ENCODE measurements around the gene LETMD1.

DNA sequence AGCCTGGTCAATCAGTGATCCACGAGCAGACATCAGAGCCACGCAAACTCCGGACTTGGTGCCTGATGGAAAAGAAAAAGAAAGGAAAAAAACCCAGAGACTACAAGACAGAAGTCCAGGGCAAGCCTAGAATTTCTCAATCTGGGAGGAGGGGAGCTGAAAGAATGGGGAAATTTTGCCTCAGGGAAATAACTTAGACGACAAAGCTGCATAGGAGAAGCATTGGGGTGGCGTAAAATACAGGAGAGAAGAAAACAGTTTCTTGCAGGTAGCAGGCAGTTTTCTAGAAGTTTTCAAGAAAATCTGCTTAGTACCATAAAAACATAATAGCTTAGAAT, 19.3 kb upstream of the LETMD1 start:
- TF ChIP-seq, protein P1, sequence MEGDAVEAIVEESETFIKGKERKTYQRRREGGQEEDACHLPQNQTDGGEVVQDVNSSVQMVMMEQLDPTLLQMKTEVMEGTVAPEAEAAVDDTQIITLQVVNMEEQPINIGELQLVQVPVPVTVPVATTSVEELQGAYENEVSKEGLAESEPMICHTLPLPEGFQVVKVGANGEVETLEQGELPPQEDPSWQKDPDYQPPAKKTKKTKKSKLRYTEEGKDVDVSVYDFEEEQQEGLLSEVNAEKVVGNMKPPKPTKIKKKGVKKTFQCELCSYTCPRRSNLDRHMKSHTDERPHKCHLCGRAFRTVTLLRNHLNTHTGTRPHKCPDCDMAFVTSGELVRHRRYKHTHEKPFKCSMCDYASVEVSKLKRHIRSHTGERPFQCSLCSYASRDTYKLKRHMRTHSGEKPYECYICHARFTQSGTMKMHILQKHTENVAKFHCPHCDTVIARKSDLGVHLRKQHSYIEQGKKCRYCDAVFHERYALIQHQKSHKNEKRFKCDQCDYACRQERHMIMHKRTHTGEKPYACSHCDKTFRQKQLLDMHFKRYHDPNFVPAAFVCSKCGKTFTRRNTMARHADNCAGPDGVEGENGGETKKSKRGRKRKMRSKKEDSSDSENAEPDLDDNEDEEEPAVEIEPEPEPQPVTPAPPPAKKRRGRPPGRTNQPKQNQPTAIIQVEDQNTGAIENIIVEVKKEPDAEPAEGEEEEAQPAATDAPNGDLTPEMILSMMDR (IDR thresholded peaks at IDR 0.05): no peak
- TF ChIP-seq POLR2AphosphoS5 (IDR thresholded peaks at IDR 0.05) (no peak), EP300 (IDR thresholded peaks at IDR 0.05) (no peak), POLR2A (IDR thresholded peaks at IDR 0.05) (no peak)

All from stomach (tissue), 4 donors.